ENCODE results near the gene RXRA. TPM values are rescaled to one million over a fixed set of nuclear protein-coding genes. Genes with fewer than 3 reads are reported as not detected.

Gene RXRA
- total and polyA plus RNA-seq, 10 donors: 10.9 to 116 (median 81.0) TPM

DNA sequence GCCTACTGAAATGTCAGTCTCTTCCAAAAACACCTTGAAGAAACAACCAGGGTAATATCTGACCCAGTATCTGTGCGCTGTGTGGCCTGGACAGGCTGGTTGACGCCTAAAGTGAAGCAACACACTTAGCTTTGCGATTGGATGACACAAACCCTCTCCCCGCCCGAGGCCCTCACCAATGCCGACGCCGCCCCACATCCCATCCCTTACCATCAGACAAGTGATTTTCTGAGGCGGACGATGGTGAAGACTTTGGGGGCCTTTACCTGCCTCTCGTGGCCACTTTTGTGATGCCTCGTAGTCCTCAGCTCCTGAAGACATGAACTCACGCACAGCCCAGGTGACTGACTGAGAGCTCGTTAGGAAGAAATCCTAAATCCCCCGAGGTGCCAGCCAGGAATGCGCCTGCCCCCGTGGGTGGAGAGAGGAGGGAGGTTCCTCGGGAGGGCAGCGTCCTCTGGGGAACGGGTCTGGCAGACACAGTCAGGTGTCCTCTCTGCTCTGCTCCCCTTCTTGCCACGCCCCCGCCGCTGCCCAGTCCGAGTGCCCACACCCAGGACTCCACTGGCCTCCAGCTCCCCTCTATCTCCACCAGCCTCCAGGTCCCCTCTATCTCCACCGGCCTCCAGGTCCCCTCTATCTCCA lies 31.0 kb upstream of the RXRA start:
- no peaks in the 10 kb centered on the region for H3K9me3 ChIP-seq
- no peaks in the 10 kb centered on the region for H3K36me3 ChIP-seq
- DNase-seq: peak; percentile 62
- TF ChIP-seq, protein P1, sequence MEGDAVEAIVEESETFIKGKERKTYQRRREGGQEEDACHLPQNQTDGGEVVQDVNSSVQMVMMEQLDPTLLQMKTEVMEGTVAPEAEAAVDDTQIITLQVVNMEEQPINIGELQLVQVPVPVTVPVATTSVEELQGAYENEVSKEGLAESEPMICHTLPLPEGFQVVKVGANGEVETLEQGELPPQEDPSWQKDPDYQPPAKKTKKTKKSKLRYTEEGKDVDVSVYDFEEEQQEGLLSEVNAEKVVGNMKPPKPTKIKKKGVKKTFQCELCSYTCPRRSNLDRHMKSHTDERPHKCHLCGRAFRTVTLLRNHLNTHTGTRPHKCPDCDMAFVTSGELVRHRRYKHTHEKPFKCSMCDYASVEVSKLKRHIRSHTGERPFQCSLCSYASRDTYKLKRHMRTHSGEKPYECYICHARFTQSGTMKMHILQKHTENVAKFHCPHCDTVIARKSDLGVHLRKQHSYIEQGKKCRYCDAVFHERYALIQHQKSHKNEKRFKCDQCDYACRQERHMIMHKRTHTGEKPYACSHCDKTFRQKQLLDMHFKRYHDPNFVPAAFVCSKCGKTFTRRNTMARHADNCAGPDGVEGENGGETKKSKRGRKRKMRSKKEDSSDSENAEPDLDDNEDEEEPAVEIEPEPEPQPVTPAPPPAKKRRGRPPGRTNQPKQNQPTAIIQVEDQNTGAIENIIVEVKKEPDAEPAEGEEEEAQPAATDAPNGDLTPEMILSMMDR (IDR thresholded peaks at IDR 0.05 in 8 of 11, conservative IDR thresholded peaks at IDR 0.05 in 3 of 11): no peak
- no peak for TF ChIP-seq POLR2A (IDR thresholded peaks at IDR 0.05)
- TF ChIP-seq POLR2AphosphoS5 (IDR thresholded peaks at IDR 0.05): no peak
- 88 to 95% (median 91%) methylated on average over 21 to 25 of the region's 25 CpGs for whole genome bisulfite sequencing, 5 donors
- no peak overlapping the region for H3K4me3 ChIP-seq
- no peak overlapping the region for H3K27ac ChIP-seq
- H3K4me1 ChIP-seq: peaks cover 6 to 20% (median 13%) of the 10 kb centered on the region in 6 donors
- intact Hi-C loops (cut with DNase I; ENCODE audit: low total_unique reads): no loop called here
- peaks cover 0 to 29% (median 0%) of the 10 kb centered on the region in 7 donors for H3K27me3 ChIP-seq (replicated peaks in 1 of 7)

- Histone ChIP-seq H3K9me3 (no peaks in the 10 kb centered on the region), H3K27ac (no peak overlapping the region), H3K4me1 (peaks cover 6 to 20% (median 13%) of the 10 kb centered on the region in 6 donors), H3K27me3 (replicated peaks in 1 of 7) (peaks cover 0 to 29% (median 0%) of the 10 kb centered on the region in 7 donors), H3K4me3 (no peak overlapping the region), H3K36me3 (no peaks in the 10 kb centered on the region)
- intact Hi-C loops (cut with DNase I; ENCODE audit: low total_unique reads): no loop called here
- DNase-seq: peak; percentile 55
- WGBS, 5 donors: 86 to 95% (median 90%) methylated on average over 12 of the region's 12 CpGs
- TF ChIP-seq, protein P1 (IDR thresholded peaks at IDR 0.05 in 8 of 11, conservative IDR thresholded peaks at IDR 0.05 in 3 of 11): no peak
- TF ChIP-seq POLR2A (IDR thresholded peaks at IDR 0.05) (no peak), POLR2AphosphoS5 (IDR thresholded peaks at IDR 0.05) (no peak)
These were observed 30.5 kb upstream of the RXRA start for GRCh38 chr9:134295746-134296250.

- no peaks in the 10 kb centered on the region for H3K9me3 ChIP-seq
- WGBS, 5 donors: 77 to 87% (median 81%) methylated on average over 21 to 25 of the region's 25 CpGs
These were observed 29.8 kb upstream of the RXRA start for GRCh38 chr9:134296301-134297082.

More at GRCh38 chr9:134296301-134297082, 29.8 kb upstream of the RXRA start:
- H3K27ac ChIP-seq: no peak overlapping the region
- no peaks in the 10 kb centered on the region for H3K36me3 ChIP-seq
- H3K4me1 ChIP-seq: peaks cover 6 to 24% (median 14%) of the 10 kb centered on the region in 6 donors
- intact Hi-C loops (cut with DNase I; ENCODE audit: low total_unique reads): no loop called here
- peak; percentile 56 for DNase-seq
- TF ChIP-seq POLR2A (IDR thresholded peaks at IDR 0.05) (no peak), POLR2AphosphoS5 (IDR thresholded peaks at IDR 0.05) (no peak)
- TF ChIP-seq, protein P1 (IDR thresholded peaks at IDR 0.05 in 8 of 11, conservative IDR thresholded peaks at IDR 0.05 in 3 of 11): no peak
- peaks cover 0 to 29% (median 0%) of the 10 kb centered on the region in 7 donors for H3K27me3 ChIP-seq (replicated peaks in 1 of 7)
- H3K4me3 ChIP-seq: no peak overlapping the region

Measured in spleen (tissue), 11 donors.